ENCODE data around the gene ADAM30.
"Not testable (repeated sequence)": the region's sequence is repeated elsewhere in the genome, so short reads cannot be mapped to it uniquely, and the experiment has no call there.

ADAM30 gene

DNA sequence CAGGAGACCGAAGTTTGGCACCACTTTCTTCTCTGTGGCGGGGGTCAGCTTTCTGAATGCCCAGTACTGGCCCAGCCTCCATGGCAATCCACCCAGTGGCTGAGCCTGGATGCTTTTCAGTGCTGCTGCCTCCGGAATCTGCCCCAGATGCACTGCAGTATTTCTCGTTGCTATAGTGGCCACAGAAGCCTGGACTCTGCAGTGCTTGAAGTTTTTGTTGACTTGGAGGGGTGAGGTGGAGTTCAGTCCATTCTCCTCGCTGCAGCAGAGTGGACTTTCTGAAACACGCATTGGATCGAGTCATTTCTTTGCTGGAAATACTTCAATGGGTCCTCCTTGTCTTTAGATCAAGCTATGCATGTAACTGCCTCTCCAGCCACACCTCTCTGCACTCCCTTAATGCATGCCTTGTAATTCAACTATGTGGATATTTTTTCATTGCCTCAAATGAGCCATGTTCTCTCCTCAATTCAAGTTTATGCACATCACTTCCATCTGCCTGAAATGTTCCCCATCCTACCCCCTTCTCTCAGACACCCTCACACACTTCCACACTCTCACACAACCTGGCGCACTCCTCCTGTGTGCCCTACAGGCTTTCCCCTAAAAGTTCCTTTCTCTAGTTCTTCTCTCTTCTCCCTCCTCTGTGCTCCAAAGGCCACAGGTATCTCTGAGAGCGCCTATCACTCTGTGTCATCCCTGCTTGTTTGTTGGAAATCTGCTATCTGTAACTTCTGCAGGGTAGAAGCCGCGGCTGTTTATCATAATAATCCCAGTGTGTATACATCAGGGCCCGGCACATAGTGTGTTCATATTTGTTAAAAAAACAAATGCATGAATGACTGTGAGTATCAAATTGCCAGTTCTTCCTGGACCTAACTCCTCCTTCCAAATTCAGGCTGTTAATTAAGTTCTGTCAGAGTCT is 16.5 kb downstream of the ADAM30 start:
- no peak for DNase-seq (ENCODE audit: low read depth in 2 of 3, low spot score in 2 of 3)

DNA sequence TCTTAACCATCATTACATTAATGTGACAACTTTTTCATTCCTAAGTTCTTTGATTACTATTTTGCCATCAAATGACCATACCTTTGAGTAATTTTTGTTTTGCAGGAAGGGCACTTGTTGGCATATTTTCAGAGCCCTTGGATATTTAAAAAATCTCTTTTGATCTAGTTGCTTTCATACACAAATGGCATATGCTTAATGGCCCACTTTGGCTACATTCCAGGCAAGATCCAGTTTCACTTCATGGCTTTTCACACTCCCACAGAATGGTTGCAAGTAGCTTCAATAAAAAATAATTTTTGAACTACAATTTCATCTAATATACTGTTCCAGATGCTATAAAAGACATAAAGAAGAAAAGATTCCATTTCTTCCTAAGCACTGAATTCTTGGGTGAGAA is 18.1 kb downstream of the ADAM30 start:
- no peak for DNase-seq (ENCODE audit: low read depth in 2 of 3, low spot score in 2 of 3)

- DNase-seq (ENCODE audit: low read depth in 2 of 3, low spot score in 2 of 3) = no peak
Observed at GRCh38 chr1:119874186-119874585, 22.1 kb downstream of the ADAM30 start.

DNA sequence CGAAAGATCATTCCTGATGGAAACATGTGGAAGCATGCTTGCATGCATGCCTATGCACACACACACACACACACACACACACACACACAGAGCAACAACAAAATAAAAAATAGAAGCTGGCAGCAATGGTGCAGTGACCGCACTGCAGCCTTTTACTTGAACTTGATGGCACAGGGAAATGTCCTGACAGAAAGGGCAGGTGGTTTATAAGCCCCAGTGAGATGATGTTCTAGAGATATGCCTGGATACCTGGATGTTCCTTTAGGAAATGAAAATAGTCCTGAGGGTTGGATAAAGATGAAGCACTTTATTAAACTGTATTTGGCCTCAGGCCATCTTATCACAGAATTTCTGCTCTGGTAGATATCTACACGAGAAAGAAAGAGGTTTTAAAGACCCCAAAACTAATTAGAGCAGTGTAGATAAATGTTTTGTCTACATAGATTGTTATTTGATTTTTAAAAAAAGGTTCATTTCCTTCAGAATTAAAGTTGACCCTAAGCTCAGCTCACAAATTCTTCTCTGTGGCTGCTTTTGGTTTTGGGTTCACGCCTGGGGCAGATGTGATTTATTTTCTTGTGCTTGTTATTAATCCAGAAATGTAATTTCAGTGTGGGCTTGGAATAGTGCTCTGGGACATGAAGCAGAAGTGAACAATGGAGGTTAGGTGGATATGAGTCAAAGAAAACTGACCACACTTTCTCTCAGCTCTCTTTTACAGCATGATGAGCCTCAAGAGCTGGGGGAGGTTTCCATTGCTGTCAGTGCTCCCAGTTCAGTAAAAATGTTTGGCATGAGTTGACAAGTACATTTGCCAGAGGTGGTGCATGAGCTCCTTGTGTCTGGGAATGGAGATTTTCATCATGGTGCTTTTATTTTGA is 22.9 kb downstream of the ADAM30 start:
- DNase-seq (ENCODE audit: low read depth in 2 of 3, low spot score in 2 of 3) = no peak

GRCh38 chr1:119871881-119872280 is 24.4 kb downstream of the ADAM30 start:
- no peak for DNase-seq (ENCODE audit: low read depth in 2 of 3, low spot score in 2 of 3)

- peak; percentile 31 to 65 (median 64) for DNase-seq (ENCODE audit: low read depth in 2 of 3, low spot score in 2 of 3)
Observed at GRCh38 chr1:119870917-119871596, 25.3 kb downstream of the ADAM30 start.

- DNase-seq (ENCODE audit: low read depth in 2 of 3, low spot score in 2 of 3) = no peak
Observed at GRCh38 chr1:119869995-119870394, 26.3 kb downstream of the ADAM30 start.

GRCh38 chr1:119868176-119868575 is 28.1 kb downstream of the ADAM30 start:
- DNase-seq (ENCODE audit: low read depth in 2 of 3, low spot score in 2 of 3) = no peak

DNA sequence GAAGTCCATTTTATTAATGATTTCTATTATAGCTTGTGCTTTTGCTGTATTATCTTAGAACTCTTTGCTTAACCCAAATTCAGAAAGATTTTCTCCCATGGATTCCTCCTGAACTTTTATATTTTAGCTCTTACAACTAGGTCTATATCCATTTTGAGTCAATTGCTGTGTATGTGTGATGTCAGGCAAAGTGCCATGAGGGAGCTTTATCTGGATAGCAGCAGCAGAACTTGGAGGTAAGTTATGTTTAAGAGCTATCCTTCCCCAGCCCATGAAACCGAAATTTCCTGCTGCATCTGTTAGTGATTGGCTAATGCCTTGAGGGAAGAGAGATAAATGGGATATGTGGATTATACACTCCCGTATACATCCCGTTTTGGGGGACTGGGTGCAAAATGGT is 29.9 kb downstream of the ADAM30 start:
- DNase-seq (ENCODE audit: low read depth in 2 of 3, low spot score in 2 of 3) = no peak

DNA sequence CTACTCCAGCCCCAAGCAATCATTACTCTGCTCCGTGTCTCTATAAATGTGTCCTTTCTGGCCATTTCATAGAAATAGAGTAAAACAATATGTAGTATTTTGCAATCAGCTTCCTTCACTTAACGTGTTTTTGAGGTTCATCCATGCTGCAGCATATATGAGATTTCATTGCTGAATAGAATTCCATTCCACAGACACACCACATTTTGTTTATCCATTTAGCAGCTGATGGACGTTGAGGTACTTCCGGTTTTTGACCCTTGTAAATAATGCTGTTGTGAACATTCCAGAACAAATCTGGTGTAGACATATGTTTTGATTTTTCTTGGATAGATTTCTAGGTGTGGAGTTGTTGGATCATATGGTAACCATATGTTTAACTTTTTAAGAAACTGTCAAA is 30.7 kb downstream of the ADAM30 start:
- DNase-seq (ENCODE audit: low read depth in 2 of 3, low spot score in 2 of 3) = no peak

GRCh38 chr1:119862276-119862675 is 34.0 kb downstream of the ADAM30 start:
- DNase-seq (ENCODE audit: low read depth in 2 of 3, low spot score in 2 of 3) = no peak

GRCh38 chr1:119861547-119861946 is 34.8 kb downstream of the ADAM30 start:
- no peak for DNase-seq (ENCODE audit: low read depth in 2 of 3, low spot score in 2 of 3)

DNA sequence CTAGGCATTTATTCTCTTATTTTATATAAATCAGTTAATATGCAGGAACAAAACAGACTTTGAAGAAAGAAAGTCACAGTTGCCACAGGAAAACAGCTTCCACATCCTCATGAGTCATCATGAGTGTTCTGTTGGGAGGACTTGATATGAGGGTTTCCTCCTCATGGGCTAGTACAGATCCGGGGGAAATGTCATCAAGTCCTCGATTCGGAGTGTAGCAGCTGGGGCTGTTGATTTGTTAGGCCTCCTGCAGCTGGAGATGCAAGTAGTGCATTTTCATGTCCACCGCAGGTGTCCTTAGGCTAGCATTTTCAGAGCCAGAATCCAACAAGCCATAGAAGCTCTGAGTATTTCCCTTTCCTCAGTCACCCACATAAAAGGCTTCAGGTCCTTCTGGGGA is 36.7 kb downstream of the ADAM30 start:
- DNase-seq (ENCODE audit: low read depth in 2 of 3, low spot score in 2 of 3) = no peak

DNA sequence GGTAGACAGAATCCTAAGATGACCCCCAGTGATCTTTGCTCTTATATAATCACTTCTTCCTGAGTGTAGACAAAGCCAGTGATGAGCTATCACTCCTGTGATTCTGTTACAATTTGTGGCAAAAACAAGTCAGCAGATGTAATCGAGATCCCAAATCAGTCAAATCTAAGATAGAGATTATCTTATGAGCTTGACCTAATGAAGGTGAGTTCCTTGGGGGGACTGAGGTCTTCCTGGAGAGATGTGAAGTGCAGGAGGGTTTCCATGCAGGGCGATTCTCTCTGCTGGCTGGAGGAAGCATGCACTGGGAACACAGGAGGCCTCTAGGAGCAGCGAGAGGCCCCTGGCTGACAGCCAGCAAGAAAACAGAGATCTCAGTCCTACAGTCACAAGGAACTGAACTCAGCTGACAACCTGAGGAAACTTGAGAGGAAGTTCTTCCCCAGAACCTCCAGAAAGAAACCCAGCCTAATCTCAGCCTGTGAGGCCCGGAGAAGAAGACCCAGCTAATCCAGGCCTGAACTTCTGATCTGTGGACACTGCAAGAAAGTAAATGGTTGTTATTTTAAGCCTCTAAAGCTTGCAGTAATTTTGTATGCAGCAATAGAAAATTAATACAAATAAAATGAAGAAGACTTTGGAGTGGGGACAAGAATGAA is 37.6 kb downstream of the ADAM30 start:
- DNase-seq (ENCODE audit: low read depth in 2 of 3, low spot score in 2 of 3) = not testable (repeated sequence)

GRCh38 chr1:119858126-119858525 is 38.2 kb downstream of the ADAM30 start:
- no peak for DNase-seq (ENCODE audit: low read depth in 2 of 3, low spot score in 2 of 3)

DNA sequence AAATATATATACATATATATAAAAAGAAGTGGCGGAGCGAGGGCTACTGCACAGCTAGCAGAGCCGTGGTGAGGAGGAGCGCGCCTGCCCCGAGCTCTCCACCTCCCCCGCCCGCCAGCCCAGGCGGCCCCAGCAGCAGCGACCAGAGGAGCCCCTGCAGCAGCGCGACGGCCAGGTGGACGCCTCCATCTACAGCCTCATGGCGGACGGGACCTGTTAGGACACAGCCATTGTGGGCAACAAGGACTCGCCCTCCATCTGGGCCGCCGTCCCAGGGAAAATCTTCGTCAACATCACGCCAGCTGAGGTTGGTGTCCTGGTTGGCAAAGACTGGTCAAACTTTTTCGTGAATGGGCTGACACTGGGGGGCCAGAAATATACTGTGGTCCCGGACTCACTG is 43.2 kb downstream of the ADAM30 start:
- DNase-seq (ENCODE audit: low read depth in 2 of 3, low spot score in 2 of 3) = no peak

GRCh38 chr1:119844206-119844605 is 52.1 kb downstream of the ADAM30 start:
- DNase-seq (ENCODE audit: low read depth in 2 of 3, low spot score in 2 of 3) = not testable (repeated sequence)

Data from activated CD8-positive, alpha-beta memory T cell treated with anti-CD3 and anti-CD28 coated beads for 48 hours (primary cell).